Ectodermal cell (in vitro differentiated cells): ENCODE results near the gene GUCY2D.
"Not testable (repeated sequence)": the region's sequence is repeated elsewhere in the genome, so short reads cannot be mapped to it uniquely, and the experiment has no call there.

Experiments
- H3K27ac ChIP-seq: 2 replicates; pipeline ENCODE4 v1.7.0; 2013; ENCODE audit warnings: mild to moderate bottlenecking, low read depth, low read length; ENCODE audit not compliant: insufficient read depth, poor library complexity, severe bottlenecking
- H3K27me3 ChIP-seq: 2 replicates; pipeline ENCODE4 v1.7.0; 2013; ENCODE audit warnings: mild to moderate bottlenecking, low read length; ENCODE audit not compliant: insufficient read depth, control insufficient read depth, poor library complexity, severe bottlenecking
- H3K36me3 ChIP-seq: one replicate; pipeline ENCODE4 v1.7.0; 2013; ENCODE audit warnings: low read length; ENCODE audit not compliant: control insufficient read depth, insufficient read depth
- H3K4me1 ChIP-seq: one replicate; pipeline ENCODE4 v1.7.0; 2013; ENCODE audit warnings: low read length; ENCODE audit not compliant: control insufficient read depth, insufficient read depth
- H3K4me3 ChIP-seq: 2 replicates; pipeline ENCODE4 v1.7.0; 2013; ENCODE audit warnings: low read depth, low read length, control low read depth; ENCODE audit not compliant: insufficient read depth
- H3K9me3 ChIP-seq: 2 replicates; pipeline ENCODE4 v1.7.0; 2013; ENCODE audit warnings: mild to moderate bottlenecking, low read length, moderate library complexity; ENCODE audit not compliant: control insufficient read depth
- WGBS, 2 experiments: methylation state at CpG; one replicate each; pipeline ENCODE4 v1.1.7; 2013; ENCODE audit warnings: missing lambda C conversion rate in 2 of 2; 5-methylcytosine and 5-hydroxymethylcytosine counted together

The GUCY2D gene

DNA sequence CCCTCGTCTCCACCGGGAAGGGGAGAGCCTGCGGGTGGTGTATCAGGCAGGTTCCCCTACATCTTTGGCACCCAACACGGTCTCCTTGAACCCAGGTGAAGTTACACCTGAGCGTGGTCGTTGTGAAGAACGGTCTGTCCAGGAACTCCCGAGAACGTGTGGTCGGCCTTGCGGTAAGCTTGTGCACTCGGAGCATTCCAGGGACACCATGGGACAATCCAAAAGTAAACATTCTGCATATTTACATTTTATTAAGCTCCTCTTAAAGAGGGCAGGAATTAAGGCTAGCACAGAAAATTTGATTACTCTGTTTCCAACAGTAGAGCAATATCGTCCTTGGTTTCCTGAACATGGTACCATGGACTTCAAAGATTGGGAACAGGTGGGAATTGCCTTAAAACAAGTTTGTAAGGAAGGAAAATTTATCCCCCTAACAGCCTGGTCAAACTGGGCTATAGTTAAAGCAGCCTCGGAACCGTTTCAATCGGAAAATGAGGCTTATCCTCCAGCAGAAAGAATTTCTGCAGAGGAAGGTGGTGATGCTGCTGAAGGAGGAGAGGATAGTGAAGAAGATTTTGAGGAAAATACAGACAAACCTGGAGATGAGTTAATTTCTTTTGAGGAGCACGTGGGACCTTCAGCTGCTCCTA is 54.7 kb downstream of the GUCY2D start:
- no peaks in the 10 kb centered on the region for H3K9me3 ChIP-seq
- no peak overlapping the region for H3K27ac ChIP-seq
- peaks cover 56% of the 10 kb centered on the region for H3K27me3 ChIP-seq
- no peaks in the 10 kb centered on the region for H3K4me1 ChIP-seq
- 84 to 87% methylated on average over 17 of the region's 17 CpGs for WGBS, 2 experiments
- no peaks in the 10 kb centered on the region for H3K36me3 ChIP-seq
- no peak overlapping the region for H3K4me3 ChIP-seq

DNA sequence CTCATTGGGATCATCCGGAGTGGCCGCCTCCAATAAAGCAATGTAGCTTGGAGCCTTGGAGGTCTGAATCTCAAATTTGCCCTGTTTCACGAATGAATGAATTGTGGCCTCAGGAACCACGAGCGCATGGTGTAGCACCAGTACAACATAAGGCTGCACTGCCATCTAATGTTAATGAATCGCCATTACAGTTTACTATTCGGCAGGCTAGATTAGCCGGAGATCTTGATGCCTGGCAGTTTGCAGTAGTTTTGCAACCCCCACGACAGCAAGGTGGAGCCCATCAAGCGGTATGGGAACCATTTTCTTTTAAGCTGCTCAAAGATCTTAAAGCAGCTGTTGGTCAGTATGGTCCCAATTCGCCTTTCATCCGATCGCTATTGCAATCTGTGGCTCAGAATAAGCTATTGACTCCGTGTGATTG is 55.3 kb downstream of the GUCY2D start:
- H3K27ac ChIP-seq = no peak overlapping the region
- no peak overlapping the region for H3K4me3 ChIP-seq
- no peaks in the 10 kb centered on the region for H3K4me1 ChIP-seq
- no peaks in the 10 kb centered on the region for H3K9me3 ChIP-seq
- 19 to 22% methylated on average over 14 of the region's 14 CpGs for WGBS, 2 experiments
- H3K27me3 ChIP-seq = peaks cover 62% of the 10 kb centered on the region
- no peaks in the 10 kb centered on the region for H3K36me3 ChIP-seq

DNA sequence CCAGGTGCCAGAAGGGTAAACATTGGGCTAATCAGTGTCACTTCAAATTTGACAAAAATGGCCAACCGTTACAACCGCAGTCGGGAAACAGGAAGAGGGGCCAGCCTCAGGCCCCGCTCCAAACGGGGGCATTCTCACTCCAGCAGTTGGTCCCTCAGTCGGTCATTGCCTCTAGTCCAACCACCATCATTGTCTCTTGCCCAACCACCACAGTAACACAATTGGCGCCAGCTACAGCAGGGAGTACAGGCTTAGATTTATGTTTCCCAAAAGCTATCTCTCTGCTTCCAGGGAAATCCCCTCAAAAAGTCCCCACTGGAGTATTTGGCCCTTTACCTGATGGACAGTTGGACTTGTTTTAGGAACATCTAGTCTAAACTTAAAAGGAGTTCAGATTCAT is 56.7 kb downstream of the GUCY2D start:
- no peak overlapping the region for H3K4me3 ChIP-seq
- WGBS, 2 experiments = 75 to 81% methylated on average over 7 of the region's 7 CpGs
- no peak overlapping the region for H3K27ac ChIP-seq
- H3K9me3 ChIP-seq = no peaks in the 10 kb centered on the region
- peaks cover 5% of the 10 kb centered on the region for H3K4me1 ChIP-seq
- H3K36me3 ChIP-seq = no peaks in the 10 kb centered on the region
- peaks cover 71% of the 10 kb centered on the region for H3K27me3 ChIP-seq

DNA sequence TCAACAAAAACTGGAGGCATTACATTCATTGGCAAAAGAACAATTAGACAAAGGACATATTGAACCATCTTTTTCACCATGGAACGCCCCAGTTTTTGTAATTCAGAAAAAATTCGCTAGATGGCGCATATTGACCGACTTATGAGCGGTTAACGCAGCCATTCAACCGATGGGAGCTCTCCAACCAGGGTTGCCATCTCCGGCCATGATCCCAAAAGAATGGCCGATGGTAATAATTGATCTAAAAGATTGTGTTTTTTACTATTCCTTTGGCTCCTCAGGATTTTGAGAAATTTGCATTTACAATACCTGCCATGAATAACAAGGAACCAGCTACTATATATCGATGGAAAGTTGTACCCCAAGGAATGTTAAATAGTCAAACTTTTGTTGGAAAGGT is 57.9 kb downstream of the GUCY2D start:
- H3K36me3 ChIP-seq = no peaks in the 10 kb centered on the region
- peaks cover 5% of the 10 kb centered on the region for H3K4me1 ChIP-seq
- no peaks in the 10 kb centered on the region for H3K9me3 ChIP-seq
- no peak overlapping the region for H3K27ac ChIP-seq
- H3K4me3 ChIP-seq = no peak overlapping the region
- 15 to 17% methylated on average over 10 of the region's 10 CpGs for WGBS, 2 experiments
- peaks cover 82% of the 10 kb centered on the region for H3K27me3 ChIP-seq

DNA sequence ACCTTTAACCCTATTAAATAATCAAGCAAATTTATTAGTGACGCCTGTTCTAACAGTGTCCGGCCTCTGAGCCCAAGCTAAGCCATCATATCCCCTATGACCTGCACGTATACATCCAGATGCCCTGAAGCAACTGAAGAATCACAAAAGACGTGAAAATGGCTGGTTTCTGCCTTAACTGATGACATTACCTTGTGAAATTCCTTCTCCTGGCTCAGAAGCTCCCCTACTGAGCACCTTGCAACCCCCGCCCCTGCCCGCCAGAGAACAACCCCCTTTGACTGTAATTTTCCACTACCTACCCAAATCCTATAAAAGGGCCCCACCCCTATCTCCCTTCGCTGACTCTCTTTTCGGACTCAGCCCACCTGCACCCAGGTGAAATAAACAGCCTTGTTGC is 59.4 kb downstream of the GUCY2D start:
- WGBS, 2 experiments = 18 to 21% methylated on average over 8 of the region's 8 CpGs
- H3K4me1 ChIP-seq, H3K4me3 ChIP-seq, H3K36me3 ChIP-seq, H3K9me3 ChIP-seq, H3K27ac ChIP-seq: not testable (repeated sequence)
- H3K27me3 ChIP-seq = peaks cover 95% of the 10 kb centered on the region

DNA sequence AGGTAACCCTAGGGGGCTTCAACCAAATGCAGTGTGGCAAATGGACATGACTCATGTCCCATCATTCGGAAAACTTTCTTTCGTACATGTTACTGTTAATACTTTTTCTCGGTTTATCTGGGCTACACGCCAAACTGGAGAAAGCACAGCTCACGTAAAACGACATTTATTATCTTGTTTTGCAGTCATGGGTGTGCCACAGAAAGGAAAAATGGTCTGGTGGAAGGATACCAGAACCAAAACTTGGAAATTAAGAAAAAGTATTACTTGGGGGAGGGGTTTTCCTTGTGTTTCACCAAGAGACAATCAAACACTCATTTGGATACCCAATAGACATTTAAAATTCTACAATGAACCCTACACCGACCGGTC is 60.0 kb downstream of the GUCY2D start:
- Histone ChIP-seq H3K4me1 (peaks cover 5% of the 10 kb centered on the region), H3K27ac (no peak overlapping the region), H3K27me3 (peaks cover 94% of the 10 kb centered on the region), H3K4me3 (no peak overlapping the region), H3K9me3 (no peaks in the 10 kb centered on the region), H3K36me3 (no peaks in the 10 kb centered on the region)
- 16 to 17% methylated on average over 8 of the region's 8 CpGs for WGBS, 2 experiments

DNA sequence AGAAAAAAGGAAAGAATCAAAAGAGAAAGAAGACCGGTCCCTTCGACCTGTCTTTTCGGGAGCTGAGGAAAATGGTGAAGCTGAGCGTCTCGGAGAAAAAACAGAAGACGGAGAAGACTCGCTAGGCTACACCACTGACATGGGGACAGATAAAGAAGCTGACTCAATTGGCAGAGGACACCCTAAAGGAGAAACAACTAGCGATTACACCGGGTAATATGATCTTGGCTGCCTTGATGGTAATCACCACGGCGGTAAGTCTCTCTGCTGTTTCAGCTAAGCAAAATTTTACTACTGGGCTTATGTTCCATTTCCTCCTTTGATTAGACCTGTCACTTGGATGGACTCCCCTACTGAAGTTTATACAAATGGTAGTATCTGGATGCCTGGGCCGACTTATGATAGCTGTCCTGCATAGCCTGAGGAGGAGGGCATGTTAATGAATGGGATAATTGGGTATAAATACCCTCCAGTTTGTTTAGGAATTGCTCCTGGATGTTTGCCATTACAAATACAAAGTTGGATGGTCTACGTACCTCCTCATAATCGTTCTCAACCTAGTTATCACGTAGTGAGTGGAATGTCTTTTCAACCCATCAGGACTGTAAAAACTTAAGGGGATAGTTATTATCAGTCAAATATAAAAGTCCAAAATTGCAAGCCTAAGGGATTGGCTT is 60.5 kb downstream of the GUCY2D start:
- no peaks in the 10 kb centered on the region for H3K9me3 ChIP-seq
- WGBS, 2 experiments = 4 to 6% methylated on average over 12 to 14 of the region's 15 CpGs
- H3K27ac ChIP-seq = no peak overlapping the region
- no peaks in the 10 kb centered on the region for H3K36me3 ChIP-seq
- peaks cover 5% of the 10 kb centered on the region for H3K4me1 ChIP-seq
- H3K4me3 ChIP-seq = no peak overlapping the region
- peaks cover 88% of the 10 kb centered on the region for H3K27me3 ChIP-seq

DNA sequence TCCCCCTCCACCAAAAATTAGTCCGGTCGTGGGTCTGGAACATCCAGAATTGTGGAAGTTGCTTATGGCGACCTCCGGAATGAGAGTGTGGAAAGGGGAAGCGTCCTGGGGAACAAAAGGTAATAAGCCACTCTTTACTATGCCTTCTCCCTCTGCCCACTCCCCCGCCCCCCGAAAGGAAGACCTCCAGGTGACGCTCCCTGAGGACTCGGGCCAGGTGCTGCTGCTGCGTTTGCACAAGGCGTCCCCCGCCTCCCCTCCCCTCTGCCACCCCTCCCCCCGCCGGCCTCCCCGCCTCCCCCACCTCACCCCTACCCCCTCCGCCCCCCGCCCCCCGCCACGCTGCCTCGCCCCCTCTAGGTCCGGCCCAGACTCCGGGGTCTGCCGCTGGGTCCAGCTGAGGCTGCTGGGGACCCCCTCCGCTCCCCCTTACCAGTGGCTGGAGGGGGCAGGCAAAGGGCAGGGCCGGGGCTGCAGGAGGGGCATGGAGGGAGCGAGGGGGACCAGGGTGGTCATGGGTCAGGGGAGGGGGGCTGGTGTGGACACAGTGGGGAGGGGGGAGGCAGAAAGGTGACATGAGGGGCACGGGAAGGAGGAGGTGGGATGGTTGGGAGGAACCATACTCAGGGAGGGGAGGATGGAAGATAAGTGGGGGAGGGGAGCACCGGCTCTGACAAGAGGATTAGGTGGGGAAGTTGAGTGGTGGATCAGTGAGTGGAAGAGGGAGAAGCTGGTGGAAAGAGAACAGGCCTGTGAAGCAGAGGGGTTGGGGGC is 61.5 kb downstream of the GUCY2D start:
- Histone ChIP-seq H3K27me3 (peaks cover 88% of the 10 kb centered on the region), H3K4me1 (peaks cover 5% of the 10 kb centered on the region), H3K27ac (no peak overlapping the region), H3K4me3 (no peak overlapping the region), H3K9me3 (no peaks in the 10 kb centered on the region), H3K36me3 (no peaks in the 10 kb centered on the region)
- WGBS, 2 experiments = 7 to 8% methylated on average over 17 to 20 of the region's 28 CpGs

DNA sequence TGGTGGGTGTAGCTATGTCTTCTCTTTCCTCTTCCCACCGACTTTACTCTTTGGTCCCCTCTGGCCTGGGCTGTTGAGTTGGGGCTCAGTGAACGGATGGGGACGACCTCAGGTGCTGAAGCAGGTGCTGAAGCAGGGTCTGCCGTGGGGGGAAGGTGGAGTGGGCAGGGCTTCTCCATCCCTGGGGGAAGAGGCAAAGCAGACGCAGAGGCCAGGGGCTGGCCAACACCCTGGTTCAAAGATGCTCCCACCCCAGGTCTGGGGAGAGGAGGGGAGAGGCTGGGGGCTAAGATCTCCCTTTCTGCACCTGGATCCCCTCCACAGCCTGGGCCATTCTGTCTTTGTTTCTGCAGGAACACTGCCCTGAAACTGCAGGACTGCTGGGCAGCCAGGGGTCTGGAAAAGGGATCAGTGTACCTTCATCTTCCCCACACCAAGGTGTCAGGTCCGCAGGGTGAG is 62.2 kb downstream of the GUCY2D start:
- peaks cover 86% of the 10 kb centered on the region for H3K27me3 ChIP-seq
- no peak overlapping the region for H3K4me3 ChIP-seq
- H3K27ac ChIP-seq = no peak overlapping the region
- WGBS, 2 experiments = 56 to 70% methylated on average over 5 to 6 of the region's 6 CpGs
- H3K36me3 ChIP-seq = no peaks in the 10 kb centered on the region
- no peaks in the 10 kb centered on the region for H3K9me3 ChIP-seq
- peaks cover 5% of the 10 kb centered on the region for H3K4me1 ChIP-seq
